ENCODE data around the gene RASA4.
"Not testable (repeated sequence)": the region's sequence is repeated elsewhere in the genome, so short reads cannot be mapped to it uniquely, and the experiment has no call there.

DNA sequence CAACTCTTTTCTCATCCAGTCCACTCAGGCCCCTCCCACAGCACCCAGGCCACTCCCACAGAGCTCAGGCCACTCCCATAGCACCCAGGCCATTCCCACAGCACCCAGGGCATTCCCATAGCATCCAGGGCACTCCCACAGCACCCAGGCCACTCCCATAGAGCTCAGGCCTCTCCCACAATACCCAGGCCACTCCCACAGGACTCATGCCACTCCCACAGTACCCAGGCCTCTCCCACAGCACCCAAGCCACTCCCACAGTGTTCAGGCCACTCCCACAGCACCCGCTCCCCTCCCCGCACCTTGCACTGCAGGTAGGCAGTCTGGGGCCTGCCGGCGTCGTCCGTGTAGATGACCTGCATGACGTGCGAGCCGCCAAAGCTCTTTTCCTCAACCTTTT is 26.7 kb downstream of the RASA4 start:
- TF ChIP-seq JUND (IDR thresholded peaks at IDR 0.05); TAF1 (conservative IDR thresholded peaks at IDR 0.05): not testable (repeated sequence)
- TF ChIP-seq, protein P1, sequence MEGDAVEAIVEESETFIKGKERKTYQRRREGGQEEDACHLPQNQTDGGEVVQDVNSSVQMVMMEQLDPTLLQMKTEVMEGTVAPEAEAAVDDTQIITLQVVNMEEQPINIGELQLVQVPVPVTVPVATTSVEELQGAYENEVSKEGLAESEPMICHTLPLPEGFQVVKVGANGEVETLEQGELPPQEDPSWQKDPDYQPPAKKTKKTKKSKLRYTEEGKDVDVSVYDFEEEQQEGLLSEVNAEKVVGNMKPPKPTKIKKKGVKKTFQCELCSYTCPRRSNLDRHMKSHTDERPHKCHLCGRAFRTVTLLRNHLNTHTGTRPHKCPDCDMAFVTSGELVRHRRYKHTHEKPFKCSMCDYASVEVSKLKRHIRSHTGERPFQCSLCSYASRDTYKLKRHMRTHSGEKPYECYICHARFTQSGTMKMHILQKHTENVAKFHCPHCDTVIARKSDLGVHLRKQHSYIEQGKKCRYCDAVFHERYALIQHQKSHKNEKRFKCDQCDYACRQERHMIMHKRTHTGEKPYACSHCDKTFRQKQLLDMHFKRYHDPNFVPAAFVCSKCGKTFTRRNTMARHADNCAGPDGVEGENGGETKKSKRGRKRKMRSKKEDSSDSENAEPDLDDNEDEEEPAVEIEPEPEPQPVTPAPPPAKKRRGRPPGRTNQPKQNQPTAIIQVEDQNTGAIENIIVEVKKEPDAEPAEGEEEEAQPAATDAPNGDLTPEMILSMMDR (IDR thresholded peaks at IDR 0.05; ENCODE audit: low read depth, low read length, missing input control), result not testable (repeated sequence)
- TF ChIP-seq, protein P2, sequence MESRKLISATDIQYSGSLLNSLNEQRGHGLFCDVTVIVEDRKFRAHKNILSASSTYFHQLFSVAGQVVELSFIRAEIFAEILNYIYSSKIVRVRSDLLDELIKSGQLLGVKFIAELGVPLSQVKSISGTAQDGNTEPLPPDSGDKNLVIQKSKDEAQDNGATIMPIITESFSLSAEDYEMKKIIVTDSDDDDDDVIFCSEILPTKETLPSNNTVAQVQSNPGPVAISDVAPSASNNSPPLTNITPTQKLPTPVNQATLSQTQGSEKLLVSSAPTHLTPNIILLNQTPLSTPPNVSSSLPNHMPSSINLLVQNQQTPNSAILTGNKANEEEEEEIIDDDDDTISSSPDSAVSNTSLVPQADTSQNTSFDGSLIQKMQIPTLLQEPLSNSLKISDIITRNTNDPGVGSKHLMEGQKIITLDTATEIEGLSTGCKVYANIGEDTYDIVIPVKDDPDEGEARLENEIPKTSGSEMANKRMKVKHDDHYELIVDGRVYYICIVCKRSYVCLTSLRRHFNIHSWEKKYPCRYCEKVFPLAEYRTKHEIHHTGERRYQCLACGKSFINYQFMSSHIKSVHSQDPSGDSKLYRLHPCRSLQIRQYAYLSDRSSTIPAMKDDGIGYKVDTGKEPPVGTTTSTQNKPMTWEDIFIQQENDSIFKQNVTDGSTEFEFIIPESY (IDR thresholded peaks at IDR 0.05), result not testable (repeated sequence)
